Ascending aorta (tissue), 2 donors: ENCODE results near the gene ABHD14A. TPM values are rescaled to one million over a fixed set of nuclear protein-coding genes. Genes with fewer than 3 reads are reported as not detected.
A peak's percentile ranks its signal among the peaks of the same experiment; 100 is the strongest.

Experiments used
- DNase-seq, 2 donors: peaks; one replicate each; pipeline ENCODE4 v3.0.0-alpha.2; 2019; ENCODE audit warnings: low spot score in 2 of 2
- H3K27ac ChIP-seq, 2 donors: fragments of 200-600 bp; sonication (generic); one replicate each; pipeline ENCODE4 v1.5.1; 2016 to 2017; ENCODE audit warnings: mild to moderate bottlenecking in 1 of 2
- H3K27me3 ChIP-seq: fragments of 200-600 bp; sonication (generic); one replicate; pipeline ENCODE4 v1.5.1; 2017
- H3K36me3 ChIP-seq, 2 donors: fragments of 200-600 bp; sonication (generic); one replicate each; pipeline ENCODE4 v1.5.1; 2016
- H3K4me1 ChIP-seq, 2 donors: fragments of 200-600 bp; sonication (generic); one replicate each; pipeline ENCODE4 v1.5.1; 2016 to 2017; ENCODE audit warnings: mild to moderate bottlenecking in 1 of 2
- H3K4me3 ChIP-seq, 2 donors: fragments of 200-600 bp; sonication (generic); one replicate each; pipeline ENCODE4 v1.5.1; 2016 to 2017; ENCODE audit warnings: mild to moderate bottlenecking in 1 of 2
- H3K9me3 ChIP-seq, 2 donors: fragments of 200-600 bp; sonication (generic); one replicate each; pipeline ENCODE4 v1.5.1; 2016
- intact Hi-C: fragments of 100-400 bp; cut with DNase I; formaldehyde crosslinking; loops from one replicate; pipeline ENCODE4 v1.15.1; 2023
- total RNA-seq: library from RNA; depleted of rRNA; stranded (reverse); fragments of >200 nt; gene quantifications from one replicate; pipeline ENCODE4 v1.1.0, GENCODE V29; 2016
- TF ChIP-seq, protein P1 (sequence below), 3 experiments: fragments of 200-600 bp in 2 of 3; fragments of 450-650 bp in 1 of 3; sonication (generic) in 2 of 3; IDR thresholded peaks; one replicate each; pipeline ENCODE4 v1.5.1; 2016 to 2019; ENCODE audit warnings: antibody characterized with exemption in 3 of 3, mild to moderate bottlenecking in 1 of 3, moderate library complexity in 1 of 3

ABHD14A gene
- total RNA-seq, 1 donor from 2014 or later = 37.4 TPM

DNA sequence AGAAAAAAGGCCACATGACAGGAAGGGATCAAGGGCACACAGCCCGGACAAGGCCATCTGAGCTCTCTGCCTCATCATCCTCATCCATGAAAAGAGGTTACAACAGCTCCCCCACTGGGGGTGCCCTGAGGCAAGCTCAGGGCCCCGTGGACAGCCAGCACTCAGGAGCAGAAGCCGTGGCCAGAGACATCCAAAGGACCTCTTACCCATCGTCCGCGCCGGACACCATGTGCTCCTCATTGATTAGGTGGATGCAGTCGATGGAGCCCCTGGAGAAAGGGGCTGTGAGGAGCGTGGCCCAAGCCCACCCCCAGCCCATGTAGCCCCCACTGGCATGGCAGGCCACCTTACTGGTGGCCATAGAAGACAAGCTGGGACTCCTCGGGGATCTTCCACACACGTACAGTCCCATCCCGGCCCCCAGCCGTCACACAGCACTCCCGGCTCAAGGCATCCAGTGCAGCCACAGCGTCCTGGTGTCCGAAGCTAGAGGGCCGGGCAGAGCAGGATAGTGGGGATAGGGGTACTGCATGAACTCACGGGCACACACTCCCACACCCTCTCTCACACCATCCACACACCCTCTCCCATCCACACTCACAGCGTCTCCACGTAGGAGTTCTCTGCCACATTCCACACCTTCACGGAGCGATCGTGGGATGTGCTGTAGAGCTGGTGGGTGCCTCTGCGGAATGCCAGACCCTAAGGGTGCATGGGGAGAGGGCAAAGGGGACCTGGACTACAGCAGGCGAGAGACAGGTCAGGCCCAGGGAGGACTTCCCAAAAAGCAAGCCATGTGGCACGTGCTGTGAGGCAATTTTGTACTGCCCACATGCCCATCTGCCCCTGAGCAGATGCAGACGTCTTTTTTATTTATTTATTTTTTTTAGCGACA lies 39.6 kb upstream of the ABHD14A start:
- Histone ChIP-seq H3K27ac (no peak overlapping the region), H3K4me1 (no peaks in the 10 kb centered on the region), H3K27me3 (no peaks in the 10 kb centered on the region), H3K9me3 (no peaks in the 10 kb centered on the region), H3K4me3 (no peak overlapping the region), H3K36me3 (peaks cover 48 to 67% of the 10 kb centered on the region in 2 donors)
- peak in 1 of 2 donors; percentile 60 for DNase-seq
- TF ChIP-seq, protein P1, sequence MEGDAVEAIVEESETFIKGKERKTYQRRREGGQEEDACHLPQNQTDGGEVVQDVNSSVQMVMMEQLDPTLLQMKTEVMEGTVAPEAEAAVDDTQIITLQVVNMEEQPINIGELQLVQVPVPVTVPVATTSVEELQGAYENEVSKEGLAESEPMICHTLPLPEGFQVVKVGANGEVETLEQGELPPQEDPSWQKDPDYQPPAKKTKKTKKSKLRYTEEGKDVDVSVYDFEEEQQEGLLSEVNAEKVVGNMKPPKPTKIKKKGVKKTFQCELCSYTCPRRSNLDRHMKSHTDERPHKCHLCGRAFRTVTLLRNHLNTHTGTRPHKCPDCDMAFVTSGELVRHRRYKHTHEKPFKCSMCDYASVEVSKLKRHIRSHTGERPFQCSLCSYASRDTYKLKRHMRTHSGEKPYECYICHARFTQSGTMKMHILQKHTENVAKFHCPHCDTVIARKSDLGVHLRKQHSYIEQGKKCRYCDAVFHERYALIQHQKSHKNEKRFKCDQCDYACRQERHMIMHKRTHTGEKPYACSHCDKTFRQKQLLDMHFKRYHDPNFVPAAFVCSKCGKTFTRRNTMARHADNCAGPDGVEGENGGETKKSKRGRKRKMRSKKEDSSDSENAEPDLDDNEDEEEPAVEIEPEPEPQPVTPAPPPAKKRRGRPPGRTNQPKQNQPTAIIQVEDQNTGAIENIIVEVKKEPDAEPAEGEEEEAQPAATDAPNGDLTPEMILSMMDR (IDR thresholded peaks at IDR 0.05) = no peak
- intact Hi-C loops = no loop called here

DNA sequence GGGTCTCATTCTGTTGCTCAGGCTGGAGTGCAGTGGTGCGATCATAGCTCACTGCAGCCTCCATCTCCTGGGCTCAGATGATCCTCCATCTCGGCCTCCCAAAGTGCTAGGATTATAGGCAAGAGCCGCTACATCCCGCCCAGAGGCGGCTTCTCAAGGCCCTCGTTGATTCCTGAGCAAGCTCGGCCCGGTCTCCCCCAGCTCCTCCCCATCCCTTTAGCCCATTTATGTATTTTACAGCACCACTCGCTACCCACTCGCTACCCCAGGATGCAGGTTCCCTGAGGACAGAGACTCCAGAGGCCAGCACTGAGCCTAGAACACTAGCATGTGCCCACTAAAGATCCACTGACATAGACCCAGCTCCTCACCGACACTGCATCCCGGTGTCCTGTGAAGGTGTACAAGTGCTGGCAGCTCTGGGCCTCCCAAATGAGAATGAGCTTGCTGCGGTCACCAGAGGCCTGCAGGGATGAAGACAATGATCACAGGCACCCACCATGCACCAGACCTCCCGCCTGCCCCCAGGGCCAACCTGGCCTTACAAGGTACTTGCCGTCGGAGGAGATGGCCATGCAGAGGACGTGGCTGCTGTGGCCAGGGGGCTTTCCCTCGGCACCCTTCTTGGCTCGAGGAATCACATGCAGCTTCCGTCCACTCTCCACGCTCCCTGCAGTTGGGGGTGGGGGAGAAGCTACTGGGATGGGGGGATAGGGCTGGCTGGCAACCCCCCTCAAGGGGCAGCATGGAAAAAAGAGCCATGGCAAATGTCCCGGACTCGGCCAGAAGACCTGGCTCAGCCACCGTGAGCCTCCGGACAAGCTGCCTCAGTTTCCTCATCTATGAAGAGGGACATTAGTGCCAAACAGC lies 38.7 kb upstream of the ABHD14A start:
- no peaks in the 10 kb centered on the region for H3K27me3 ChIP-seq

DNA sequence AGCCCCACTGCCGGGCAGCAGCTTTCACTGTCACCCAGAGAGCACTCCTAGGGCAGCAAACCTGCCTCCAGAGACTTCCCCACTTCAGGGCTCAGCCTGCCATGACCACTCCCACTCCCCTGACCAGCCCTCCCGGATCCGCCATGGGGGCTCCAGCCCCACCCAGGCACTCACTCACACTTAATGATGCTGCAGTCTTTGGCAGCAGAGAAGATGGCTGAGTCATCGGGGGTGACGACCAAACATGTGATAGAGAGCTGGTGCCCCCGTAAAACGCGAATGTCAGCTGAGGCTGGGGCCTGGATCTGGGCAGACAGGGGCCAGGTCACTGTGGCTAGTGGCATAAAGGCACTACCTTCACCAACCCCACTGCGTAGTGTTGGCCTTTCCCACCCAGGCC lies 37.9 kb upstream of the ABHD14A start:
- peaks cover 48 to 67% of the 10 kb centered on the region in 2 donors for H3K36me3 ChIP-seq
- no peaks in the 10 kb centered on the region for H3K27me3 ChIP-seq
- intact Hi-C loops = no loop called here
- TF ChIP-seq, protein P1 (IDR thresholded peaks at IDR 0.05) = no peak
- DNase-seq = peak in 1 of 2 donors; percentile 52
- no peak overlapping the region for H3K4me3 ChIP-seq
- no peaks in the 10 kb centered on the region for H3K9me3 ChIP-seq
- H3K4me1 ChIP-seq = peaks cover 0 to 10% of the 10 kb centered on the region in 2 donors
- H3K27ac ChIP-seq = no peak overlapping the region

More for the DNA sequence above, 38.7 kb upstream of the ABHD14A start:
- Histone ChIP-seq H3K4me1 (peaks cover 0 to 5% of the 10 kb centered on the region in 2 donors), H3K27ac (no peak overlapping the region), H3K36me3 (peaks cover 48 to 67% of the 10 kb centered on the region in 2 donors), H3K4me3 (no peak overlapping the region), H3K9me3 (no peaks in the 10 kb centered on the region)
- TF ChIP-seq, protein P1 (IDR thresholded peaks at IDR 0.05) = no peak
- peak in 1 of 2 donors; percentile 50 for DNase-seq
- intact Hi-C loops = no loop called here

DNA sequence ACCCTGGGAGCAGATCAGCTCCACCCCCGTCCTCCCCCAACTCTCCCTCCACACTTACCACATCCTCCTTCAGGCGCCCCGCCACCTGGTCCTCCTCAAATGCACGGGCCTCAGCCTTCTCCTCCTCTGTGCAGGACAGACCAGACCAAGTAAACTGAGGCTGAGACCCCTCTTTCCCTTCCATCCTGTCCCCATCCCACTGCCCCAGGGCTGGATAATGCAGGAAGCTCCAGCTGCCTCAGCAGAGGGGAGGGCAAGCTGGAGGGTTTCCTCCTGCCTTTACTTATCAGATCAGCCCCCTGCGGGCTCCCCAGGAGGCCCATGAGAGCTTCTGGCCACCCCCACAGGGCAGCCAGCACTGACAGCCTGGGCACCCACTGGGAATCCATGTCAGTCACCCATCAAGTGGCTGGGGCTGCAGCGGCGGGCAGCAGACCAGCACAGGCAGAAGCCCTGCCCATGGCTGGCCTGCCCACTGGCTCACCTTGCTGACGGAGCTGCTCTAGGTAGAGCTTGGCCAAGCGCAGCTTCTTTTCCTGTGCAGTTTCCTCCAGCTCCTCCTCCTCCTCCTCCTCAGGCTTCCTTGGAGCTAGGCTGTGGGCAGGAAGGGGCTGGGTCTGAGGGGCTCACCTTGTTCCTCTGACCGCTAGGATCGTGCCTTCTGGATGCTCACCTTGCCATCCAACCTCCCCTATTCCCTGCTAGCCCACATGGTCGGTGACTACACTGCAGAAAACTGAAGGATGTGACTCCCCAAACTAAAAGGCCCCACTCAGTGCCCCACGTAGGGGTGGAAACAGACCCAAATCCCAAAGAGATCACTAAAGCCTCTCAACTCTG lies 37.0 kb upstream of the ABHD14A start:
- Histone ChIP-seq H3K4me3 (no peak overlapping the region), H3K4me1 (peaks cover 7 to 16% of the 10 kb centered on the region in 2 donors), H3K36me3 (peaks cover 46 to 61% of the 10 kb centered on the region in 2 donors), H3K27me3 (no peaks in the 10 kb centered on the region), H3K9me3 (no peaks in the 10 kb centered on the region), H3K27ac (no peak overlapping the region)
- TF ChIP-seq, protein P1 (IDR thresholded peaks at IDR 0.05) = no peak
- intact Hi-C loops = no loop called here
- DNase-seq = peak in 1 of 2 donors; percentile 61
